Measurements from ENCODE around the gene NDUFS2.
"Not testable (repeated sequence)": the region's sequence is repeated elsewhere in the genome, so short reads cannot be mapped to it uniquely, and the experiment has no call there.

NDUFS2 gene

GRCh38 chr1:161250829-161251228, 48.7 kb downstream of the NDUFS2 start:
- no peak for DNase-seq (ENCODE audit: low read depth in 2 of 2)

GRCh38 chr1:161251579-161251978, 49.4 kb downstream of the NDUFS2 start:
- no peak for DNase-seq (ENCODE audit: low read depth in 2 of 2)

GRCh38 chr1:161255302-161255701, 53.1 kb downstream of the NDUFS2 start:
- DNase-seq (ENCODE audit: low read depth in 2 of 2) = not testable (repeated sequence)

- DNase-seq (ENCODE audit: low read depth in 2 of 2) = not testable (repeated sequence)
These were observed 53.9 kb downstream of the NDUFS2 start for GRCh38 chr1:161255955-161256520.

GRCh38 chr1:161257109-161257508, 54.9 kb downstream of the NDUFS2 start:
- not testable (repeated sequence) for DNase-seq (ENCODE audit: low read depth in 2 of 2)

- no peak for DNase-seq (ENCODE audit: low read depth in 2 of 2)
These were observed 56.5 kb downstream of the NDUFS2 start, which contains the start of gene PCP4L1 for GRCh38 chr1:161258439-161259344. Gene PCP4L1 (plus strand): TSS chr1:161258745. CDS start chr1:161258975, 230 bp downstream.

- no peak for DNase-seq (ENCODE audit: low read depth in 2 of 2)
These were observed 57.2 kb downstream of the NDUFS2 start for GRCh38 chr1:161259345-161259702.

- no peak for DNase-seq (ENCODE audit: low read depth in 2 of 2)
These were observed 57.6 kb downstream of the NDUFS2 start for GRCh38 chr1:161259765-161260164.

- no peak for DNase-seq (ENCODE audit: low read depth in 2 of 2)
These were observed 58.5 kb downstream of the NDUFS2 start for GRCh38 chr1:161260376-161261260.

- no peak for DNase-seq (ENCODE audit: low read depth in 2 of 2)
These were observed 59.4 kb downstream of the NDUFS2 start for GRCh38 chr1:161261261-161262235.
